Stimulated activated CD4-positive, alpha-beta T cell treated with anti-CD3 and anti-CD28 coated beads, Interleukin-12 subunit alpha, Interleukin-12 subunit beta, amount 100 ng/mL, for 24 hours (primary cell): ENCODE results near the gene CST7.
"Not testable (repeated sequence)": the region's sequence is repeated elsewhere in the genome, so short reads cannot be mapped to it uniquely, and the experiment has no call there.

Source experiments
- DNase-seq, 2 experiments: peaks; one replicate each; pipeline ENCODE4 v3.0.0-alpha.2; 2020; ENCODE audit warnings: low read depth in 2 of 2

Gene CST7

DNA sequence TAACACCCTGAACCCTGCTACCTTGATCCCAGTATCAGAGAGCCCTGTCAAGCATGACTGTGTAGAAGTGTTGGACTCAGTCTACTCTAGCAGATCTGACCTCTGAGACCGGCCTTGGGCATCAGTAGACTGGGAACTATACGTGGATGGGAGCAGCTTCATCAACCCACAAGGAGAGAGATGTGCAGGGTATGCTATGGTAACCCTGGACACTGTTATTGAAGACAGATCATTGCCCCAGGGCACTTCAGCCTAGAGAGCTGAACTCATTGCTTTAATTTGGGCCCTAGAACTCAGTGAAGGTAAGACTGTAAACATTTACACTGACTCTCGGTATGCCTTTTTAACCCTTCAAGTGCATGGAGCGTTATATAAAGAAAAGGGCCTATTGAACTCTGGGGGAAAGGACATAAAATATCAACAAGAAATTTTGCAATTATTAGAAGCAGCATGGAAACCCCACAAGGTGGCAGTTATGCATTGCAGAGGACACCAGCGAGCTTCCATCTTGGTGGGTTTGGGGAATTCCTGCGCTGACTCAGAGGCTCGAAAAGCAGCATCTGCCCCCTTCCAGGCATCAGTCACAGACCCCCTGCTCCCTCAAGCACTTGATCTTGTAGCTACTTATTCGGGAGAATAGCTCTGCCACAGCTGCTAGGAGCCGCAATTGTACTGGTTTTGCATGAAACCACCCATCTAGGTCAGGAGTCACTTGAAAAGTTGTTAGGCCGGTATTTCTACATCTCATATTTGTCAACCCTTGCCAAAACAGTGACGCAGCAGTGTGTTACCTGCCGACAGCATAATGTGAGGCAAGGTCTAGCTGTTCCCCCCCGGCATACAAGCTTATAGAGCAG lies 19.0 kb upstream of the CST7 start:
- DNase-seq = not testable (repeated sequence)

DNA sequence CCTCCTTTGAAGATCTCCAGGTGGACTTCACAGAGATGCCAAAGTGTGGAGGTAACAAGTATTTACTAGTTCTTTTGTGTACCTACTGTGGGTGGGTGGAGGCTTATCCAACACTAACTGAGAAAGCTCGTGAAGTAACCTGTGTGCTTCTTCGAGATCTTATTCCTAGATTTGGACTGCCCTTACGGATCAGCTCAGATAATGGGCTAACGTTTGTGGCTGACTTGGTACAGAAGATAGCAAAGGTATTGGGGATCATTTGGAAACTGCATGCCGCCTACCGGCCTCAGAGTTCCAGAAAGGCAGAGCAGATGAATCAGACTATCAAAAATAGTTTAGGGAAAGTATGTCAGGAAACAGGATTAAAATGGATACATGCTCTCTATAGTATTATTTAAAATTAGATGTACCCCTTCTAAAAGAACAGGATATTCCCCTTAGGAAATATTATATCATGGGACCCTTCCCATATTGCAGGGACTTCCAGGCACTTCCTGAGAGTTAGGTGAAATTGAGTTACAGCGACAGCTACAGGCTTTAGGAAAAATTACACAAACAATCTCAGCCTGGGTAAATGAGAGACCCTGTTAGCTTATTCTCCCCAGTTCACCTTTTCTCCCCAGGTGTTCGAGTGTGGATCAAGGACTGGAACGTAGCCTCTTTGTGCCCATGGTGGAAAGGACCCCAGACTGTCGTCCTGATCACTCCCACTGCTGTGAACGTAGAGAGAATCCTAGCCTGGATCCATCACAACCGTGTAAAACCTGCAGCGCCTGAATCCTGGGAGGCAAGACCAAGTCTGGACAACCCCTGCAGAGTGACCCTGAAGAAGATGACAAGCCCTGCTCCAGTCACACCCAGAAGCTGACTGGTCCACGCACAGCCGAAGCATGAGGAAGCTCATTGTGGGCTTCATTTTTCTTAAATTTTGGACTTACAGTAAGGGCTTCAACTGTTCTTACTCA lies 18.1 kb upstream of the CST7 start:
- not testable (repeated sequence) for DNase-seq

GRCh38 chr20:24931893-24932292 lies 17.2 kb upstream of the CST7 start:
- not testable (repeated sequence) for DNase-seq

DNA sequence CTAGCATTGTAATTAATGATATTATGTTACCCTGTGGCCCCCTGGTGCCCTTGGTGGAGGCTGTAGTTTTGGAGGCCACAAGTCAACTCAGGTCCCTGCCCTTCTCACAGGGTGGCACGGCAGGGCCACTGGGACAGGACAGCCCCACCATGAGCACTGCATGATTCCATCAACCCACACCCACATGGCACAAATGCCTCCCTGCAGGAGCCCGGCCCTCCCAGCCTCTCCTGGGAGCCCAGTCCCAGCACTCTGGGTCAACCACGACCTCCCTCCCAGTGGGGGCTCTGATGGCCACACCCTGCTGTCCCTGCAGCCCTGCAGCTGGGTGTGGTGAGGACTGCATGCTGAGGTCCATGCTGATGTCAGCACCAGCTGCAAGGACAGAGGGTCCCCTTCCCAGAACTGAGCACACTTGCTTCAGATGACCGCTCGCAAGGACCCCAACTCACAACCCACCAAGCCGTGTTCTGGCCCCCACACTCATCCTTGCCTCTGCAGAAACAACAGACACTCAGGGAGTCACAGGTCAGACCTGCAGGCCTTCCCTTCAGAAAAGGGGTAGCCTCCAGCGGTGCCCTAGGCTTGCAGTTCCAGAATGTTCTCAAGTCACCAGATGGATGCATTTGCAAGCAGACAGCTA lies 15.7 kb upstream of the CST7 start:
- no peak for DNase-seq

DNA sequence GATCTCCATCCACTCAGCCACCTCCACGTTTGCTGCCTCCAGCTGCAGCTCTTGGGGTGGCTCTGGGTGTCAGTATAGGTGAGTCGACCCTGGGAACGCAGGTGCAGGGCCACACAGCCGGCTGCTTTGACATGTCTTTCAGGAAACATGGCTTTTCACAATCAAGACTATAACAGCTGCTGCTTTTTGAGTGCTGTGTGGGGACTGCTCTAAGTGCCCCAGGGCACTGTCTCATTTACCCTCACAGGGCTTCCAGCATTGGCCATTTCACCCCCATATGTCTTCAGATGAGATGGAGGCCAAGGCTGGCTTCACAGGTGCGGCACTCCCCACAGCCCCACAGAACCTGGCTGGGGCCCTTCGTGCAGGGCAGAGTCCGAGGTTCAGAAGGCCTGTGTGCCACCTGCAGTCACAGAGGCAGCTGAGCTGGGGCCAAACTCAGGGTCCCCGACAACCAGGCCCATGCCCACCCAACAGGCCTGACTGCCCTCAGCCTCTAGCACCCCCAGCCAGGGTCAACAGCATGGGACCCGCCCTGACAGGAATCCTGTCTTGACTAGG lies 14.9 kb upstream of the CST7 start:
- no peak for DNase-seq

DNA sequence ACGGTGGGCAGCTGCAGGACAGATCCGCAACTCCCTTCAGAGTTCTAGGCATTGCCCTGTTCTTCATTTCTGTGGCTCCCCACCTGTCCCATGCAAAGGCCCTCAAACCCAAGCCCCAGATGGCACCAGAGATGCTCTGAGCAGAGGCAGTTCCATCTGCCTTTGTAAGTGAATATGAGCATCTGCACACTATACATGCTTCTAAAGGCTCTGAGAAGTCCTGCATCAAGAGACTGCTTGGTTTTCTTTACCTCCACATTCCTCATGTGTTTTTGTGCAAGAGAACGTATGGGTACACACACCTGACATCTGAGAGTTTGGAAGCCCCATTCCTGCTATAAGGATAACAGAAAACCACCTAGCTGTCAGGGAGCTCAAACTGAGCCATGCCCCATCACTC lies 14.4 kb upstream of the CST7 start:
- DNase-seq = no peak

- no peak for DNase-seq
These were observed 13.9 kb upstream of the CST7 start for GRCh38 chr20:24935140-24935539.

GRCh38 chr20:24935766-24936525 lies 13.1 kb upstream of the CST7 start:
- no peak for DNase-seq

GRCh38 chr20:24936526-24937407 lies 12.3 kb upstream of the CST7 start:
- DNase-seq = no peak

DNA sequence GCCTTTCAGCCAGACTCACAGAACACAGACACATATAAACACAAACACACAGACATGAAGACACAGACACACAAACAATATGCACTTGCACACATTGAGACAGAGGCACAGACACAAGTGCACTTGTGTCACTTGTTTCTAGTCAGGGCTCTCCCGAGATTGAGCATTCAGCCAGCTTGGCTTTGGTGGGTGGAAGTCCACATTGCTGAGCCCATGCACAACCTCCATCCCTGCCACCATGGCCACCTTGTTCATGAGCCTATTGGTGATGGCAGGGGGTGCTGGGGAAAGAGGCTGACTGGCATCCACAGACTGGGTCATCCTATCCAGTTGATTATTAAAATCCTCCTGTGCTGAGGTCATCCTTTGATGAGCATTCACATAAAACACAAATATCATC lies 11.5 kb upstream of the CST7 start:
- no peak for DNase-seq

DNA sequence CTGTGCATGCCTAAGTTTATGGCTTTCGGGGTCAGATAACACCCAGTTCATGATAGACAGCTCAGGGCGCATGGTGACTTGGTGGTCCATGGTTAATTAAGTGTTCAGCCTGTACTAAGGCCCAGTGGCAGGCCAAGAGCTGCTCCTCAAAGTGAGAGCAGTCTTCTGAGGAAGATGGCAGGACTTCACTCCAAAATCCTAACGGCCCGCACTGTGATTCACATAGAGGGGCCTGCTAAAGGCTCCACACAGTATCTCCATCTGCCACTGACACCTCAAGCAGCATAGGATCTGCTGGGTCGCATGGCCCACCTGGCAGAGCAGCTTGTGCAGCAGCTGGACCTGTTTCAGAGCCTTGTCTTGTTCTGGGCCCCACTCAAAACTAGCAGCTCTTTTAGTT lies 10.6 kb upstream of the CST7 start:
- no peak for DNase-seq

GRCh38 chr20:24939036-24939435 lies 10.0 kb upstream of the CST7 start:
- DNase-seq = no peak

- DNase-seq = no peak
These were observed 6.4 kb upstream of the CST7 start for GRCh38 chr20:24942679-24943078.

GRCh38 chr20:24943196-24943595 lies 5.9 kb upstream of the CST7 start:
- no peak for DNase-seq

- no peak for DNase-seq
These were observed 5.3 kb upstream of the CST7 start for GRCh38 chr20:24943731-24944130.

GRCh38 chr20:24946376-24946775 lies 2.7 kb upstream of the CST7 start:
- DNase-seq = not testable (repeated sequence)

DNA sequence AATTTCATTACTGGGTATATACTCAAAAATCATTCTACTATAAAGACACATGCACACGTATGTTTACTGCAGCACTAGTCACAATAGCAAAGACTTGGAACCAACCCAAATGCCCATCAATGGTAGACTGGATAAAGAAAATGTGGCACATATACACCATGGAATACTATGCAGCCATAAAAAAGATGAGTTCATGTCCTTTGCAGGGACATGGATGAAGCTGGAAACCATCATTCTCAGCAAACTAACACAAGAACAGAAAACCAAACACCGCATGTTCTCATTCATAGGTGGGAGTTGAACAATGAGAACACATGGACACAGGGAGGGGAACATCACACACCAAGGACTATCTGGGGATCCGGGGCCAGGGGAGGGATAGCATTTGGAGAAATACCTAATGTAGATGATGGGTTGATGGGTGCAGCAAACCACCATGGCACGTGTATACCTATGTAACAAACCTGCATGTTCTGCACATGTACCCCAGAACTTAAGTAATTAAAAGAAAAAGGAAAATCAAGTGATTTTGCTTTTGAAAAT lies 602 bp upstream of the CST7 start:
- DNase-seq = not testable (repeated sequence)

- DNase-seq = no peak
These were observed 673 bp downstream of the CST7 start for GRCh38 chr20:24949756-24950127.

- DNase-seq = no peak
These were observed 1.2 kb downstream of the CST7 start for GRCh38 chr20:24950128-24950835.
